ENCODE measurements around the gene CYP20A1. TPM values are rescaled to one million over a fixed set of nuclear protein-coding genes. Genes with fewer than 3 reads are reported as not detected.

The CYP20A1 gene
- total RNA-seq, 1 experiment from 2014 or later: 21.9 TPM

DNA sequence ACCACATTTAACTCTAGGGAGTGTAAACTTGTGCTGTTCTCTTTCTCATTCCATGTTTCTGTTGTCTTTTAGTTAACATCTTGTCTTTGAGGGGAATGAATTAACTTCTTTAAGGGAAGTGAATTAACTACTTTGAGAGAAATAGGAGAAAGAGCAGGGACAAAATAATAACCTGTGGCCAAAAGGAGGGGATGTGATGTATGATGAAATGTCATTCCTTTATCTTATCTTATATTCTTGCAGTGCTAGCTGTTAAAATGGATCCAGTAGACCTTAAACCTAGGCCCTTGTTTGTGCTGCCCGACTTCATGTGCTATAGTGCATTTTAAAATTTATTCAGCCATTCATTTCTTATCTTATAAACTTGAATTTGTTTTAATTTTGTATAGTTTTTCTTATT is 107.8 kb downstream of the CYP20A1 start:
- Mint-ChIP-seq H3K4me1 (peaks cover 16 to 26% of the 10 kb centered on the region in 2 experiments), H3K27ac (peak overlapping the region in 1 of 3 experiments; percentile 31; a peak in 2 of 7 replicates), H3K36me3 (ENCODE audit: insufficient read depth in 1 of 3, low read depth in 3 of 3) (peaks cover 18 to 25% (median 22%) of the 10 kb centered on the region in 3 experiments), H3K27me3 (ENCODE audit: low read depth) (no peaks in the 10 kb centered on the region), H3K9me3 (no peaks in the 10 kb centered on the region), H3K4me3 (no peak overlapping the region)
- Histone ChIP-seq H2AK5ac (ENCODE audit: insufficient read length, low read length) (no peak overlapping the region), H4K8ac (replicated peaks; ENCODE audit: insufficient read length, low read depth, low read length) (no peak overlapping the region), H3K56ac (ENCODE audit: insufficient read length, low read depth, low read length) (no peak overlapping the region), H2AFZ (ENCODE audit: low read length) (no peak overlapping the region), H2BK5ac (ENCODE audit: insufficient read length, low read length) (no peak overlapping the region), H3K9ac (ENCODE audit: extremely low read depth, insufficient read length, low read length) (no peak overlapping the region), H3K79me1 (ENCODE audit: insufficient read depth, low read depth, low read length, poor library complexity, severe bottlenecking) (peaks cover 10% of the 10 kb centered on the region), H3T11ph (ENCODE audit: low read length) (no peak overlapping the region), H3K27me3 (ENCODE audit: insufficient read depth, low read length) (no peaks in the 10 kb centered on the region), H4K5ac (ENCODE audit: insufficient read length, low read depth, low read length) (no peak overlapping the region), H3K23me2 (ENCODE audit: insufficient read length, low read depth, low read length, poor library complexity, severe bottlenecking) (no peaks in the 10 kb centered on the region), H3K27ac (ENCODE audit: insufficient read length, low read depth, low read length) (no peak overlapping the region), H3K23ac (ENCODE audit: insufficient read length, low read depth, low read length) (no peak overlapping the region), H2BK20ac (ENCODE audit: low read depth, low read length, poor library complexity, severe bottlenecking) (no peak overlapping the region), H3K79me2 (ENCODE audit: insufficient read depth, low read length) (peaks cover 11% of the 10 kb centered on the region; the same call in 1 of the 2 replicates), H3K4me1 (ENCODE audit: insufficient read depth, low read length) (no peaks in the 10 kb centered on the region; the same call in 1 of the 2 replicates), H3K4ac (ENCODE audit: low read depth, low read length) (no peak overlapping the region), H2BK120ac (ENCODE audit: low read depth, low read length, poor library complexity, severe bottlenecking) (no peak overlapping the region), H4K91ac (ENCODE audit: insufficient read length, low read depth, low read length) (no peak overlapping the region), H4K20me1 (ENCODE audit: control insufficient read depth, insufficient read depth, insufficient read length) (no peaks in the 10 kb centered on the region), H3K18ac (ENCODE audit: insufficient read length, low read depth, low read length) (no peak overlapping the region), H3K4me2 (ENCODE audit: insufficient read depth, insufficient read length, low read length) (no peak overlapping the region), H2BK12ac (ENCODE audit: insufficient read length, low read depth, low read length) (no peak overlapping the region), H3K9me3 (ENCODE audit: control insufficient read depth, low read depth, low read length) (no peaks in the 10 kb centered on the region), H3K14ac (ENCODE audit: insufficient read depth, low read length) (no peak overlapping the region), H2BK15ac (ENCODE audit: low read depth, low read length) (no peak overlapping the region)
- WGBS (ENCODE audit: extremely low coverage, insufficient read length, low lambda C conversion rate): no CpG with 5 or more reads among the region's 1 CpG
- TF ChIP-seq, protein P1, sequence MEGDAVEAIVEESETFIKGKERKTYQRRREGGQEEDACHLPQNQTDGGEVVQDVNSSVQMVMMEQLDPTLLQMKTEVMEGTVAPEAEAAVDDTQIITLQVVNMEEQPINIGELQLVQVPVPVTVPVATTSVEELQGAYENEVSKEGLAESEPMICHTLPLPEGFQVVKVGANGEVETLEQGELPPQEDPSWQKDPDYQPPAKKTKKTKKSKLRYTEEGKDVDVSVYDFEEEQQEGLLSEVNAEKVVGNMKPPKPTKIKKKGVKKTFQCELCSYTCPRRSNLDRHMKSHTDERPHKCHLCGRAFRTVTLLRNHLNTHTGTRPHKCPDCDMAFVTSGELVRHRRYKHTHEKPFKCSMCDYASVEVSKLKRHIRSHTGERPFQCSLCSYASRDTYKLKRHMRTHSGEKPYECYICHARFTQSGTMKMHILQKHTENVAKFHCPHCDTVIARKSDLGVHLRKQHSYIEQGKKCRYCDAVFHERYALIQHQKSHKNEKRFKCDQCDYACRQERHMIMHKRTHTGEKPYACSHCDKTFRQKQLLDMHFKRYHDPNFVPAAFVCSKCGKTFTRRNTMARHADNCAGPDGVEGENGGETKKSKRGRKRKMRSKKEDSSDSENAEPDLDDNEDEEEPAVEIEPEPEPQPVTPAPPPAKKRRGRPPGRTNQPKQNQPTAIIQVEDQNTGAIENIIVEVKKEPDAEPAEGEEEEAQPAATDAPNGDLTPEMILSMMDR (conservative IDR thresholded peaks at IDR 0.05): no peak
- no peak for DNase-seq
